ENCODE measurements around the gene OR2A5. TPM values are rescaled to one million over a fixed set of nuclear protein-coding genes. Genes with fewer than 3 reads are reported as not detected.
"Not testable (repeated sequence)": the region's sequence is repeated elsewhere in the genome, so short reads cannot be mapped to it uniquely, and the experiment has no call there.

OR2A5 gene
- total and polyA plus RNA-seq, 2 experiments from 2014 or later, result not detected

- Histone ChIP-seq H3K27me3 (replicated peaks; ENCODE audit: insufficient read depth) (0 out of 2 replicates have a peak, but pooled peaks cover 13% of the 10 kb centered on the region), H3K9ac (no peak overlapping the region), H3K4me3 (no peak overlapping the region), H3K9me3 (ENCODE audit: low read depth) (no peaks in the 10 kb centered on the region), H3K9me2 (ENCODE audit: insufficient read depth) (no peaks in the 10 kb centered on the region), H3K79me2 (ENCODE audit: insufficient read depth) (no peaks in the 10 kb centered on the region), H4K20me1 (ENCODE audit: insufficient read depth) (no peaks in the 10 kb centered on the region), H3K4me1 (ENCODE audit: insufficient read depth) (no peaks in the 10 kb centered on the region), H3K4me2 (ENCODE audit: unreplicated experiment) (no peak overlapping the region), H2AFZ (no peak overlapping the region), H3K27ac (no peak overlapping the region), H3F3A (ENCODE audit: insufficient read depth) (no peaks in the 10 kb centered on the region), H3K36me3 (ENCODE audit: low read depth) (no peaks in the 10 kb centered on the region)
- 66 to 76% methylated on average over 4 of the region's 4 CpGs for WGBS, 2 experiments (ENCODE audit: low coverage in 1 of 2, low lambda C conversion rate in 2 of 2, missing lambda C conversion rate in 2 of 2)
- in situ Hi-C loops (cut with MboI), result no loop called here
- TF ChIP-seq EZH2phosphoT487 (IDR thresholded peaks at IDR 0.05; ENCODE audit: insufficient read depth, low read depth) (no peak), EZH2 (IDR thresholded peaks at IDR 0.05; ENCODE audit: insufficient read depth, poor library complexity, severe bottlenecking) (no peak)
- DNase-seq, result no peak
These were observed 9.9 kb upstream of the OR2A5 start for GRCh38 chr7:144038887-144039286.

GRCh38 chr7:144049491-144049890 lies 743 bp downstream of the OR2A5 start:
- H3K9ac ChIP-seq, result no peak overlapping the region
- no peak overlapping the region for H2AFZ ChIP-seq
- no peaks in the 10 kb centered on the region for H3K4me1 ChIP-seq (ENCODE audit: insufficient read depth)
- no peak overlapping the region for H3K27ac ChIP-seq
- no peaks in the 10 kb centered on the region for H3F3A ChIP-seq (ENCODE audit: insufficient read depth)
- no peak overlapping the region for H3K4me2 ChIP-seq (ENCODE audit: unreplicated experiment)
- H3K9me3 ChIP-seq (ENCODE audit: low read depth), result no peaks in the 10 kb centered on the region
- in situ Hi-C loops (cut with MboI), result no loop called here
- H3K79me2 ChIP-seq (ENCODE audit: insufficient read depth), result no peaks in the 10 kb centered on the region
- WGBS, 2 experiments (ENCODE audit: low coverage in 1 of 2, low lambda C conversion rate in 2 of 2, missing lambda C conversion rate in 2 of 2), result 51 to 62% methylated on average over 2 of the region's 2 CpGs
- H3K36me3 ChIP-seq (ENCODE audit: low read depth), result no peaks in the 10 kb centered on the region
- no peaks in the 10 kb centered on the region for H3K9me2 ChIP-seq (ENCODE audit: insufficient read depth)
- no peak for TF ChIP-seq EZH2 (IDR thresholded peaks at IDR 0.05; ENCODE audit: insufficient read depth, poor library complexity, severe bottlenecking)
- TF ChIP-seq EZH2phosphoT487 (IDR thresholded peaks at IDR 0.05; ENCODE audit: insufficient read depth, low read depth), result no peak
- no peaks in the 10 kb centered on the region for H4K20me1 ChIP-seq (ENCODE audit: insufficient read depth)
- no peak for DNase-seq
- H3K4me3 ChIP-seq, result no peak overlapping the region
- peaks cover under 1% of the 10 kb centered on the region; the same call in 1 of the 2 replicates for H3K27me3 ChIP-seq (replicated peaks; ENCODE audit: insufficient read depth)

GRCh38 chr7:144050093-144050492 lies 1.3 kb downstream of the OR2A5 start:
- H3K4me3 ChIP-seq, result no peak overlapping the region
- no peaks in the 10 kb centered on the region for H4K20me1 ChIP-seq (ENCODE audit: insufficient read depth)

GRCh38 chr7:144050884-144051283 lies 2.1 kb downstream of the OR2A5 start:
- 49 to 58% methylated on average over 8 of the region's 8 CpGs for WGBS, 2 experiments (ENCODE audit: low coverage in 1 of 2, low lambda C conversion rate in 2 of 2, missing lambda C conversion rate in 2 of 2)
- H3K9me2 ChIP-seq (ENCODE audit: insufficient read depth); H3K27ac ChIP-seq; H3K9ac ChIP-seq; H3K79me2 ChIP-seq (ENCODE audit: insufficient read depth); H3K27me3 ChIP-seq (replicated peaks; ENCODE audit: insufficient read depth); DNase-seq; H4K20me1 ChIP-seq (ENCODE audit: insufficient read depth); H3K4me3 ChIP-seq; H3K9me3 ChIP-seq (ENCODE audit: low read depth); H3K4me1 ChIP-seq (ENCODE audit: insufficient read depth); in situ Hi-C loops (cut with MboI); H3K4me2 ChIP-seq (ENCODE audit: unreplicated experiment); H2AFZ ChIP-seq; H3K36me3 ChIP-seq (ENCODE audit: low read depth); H3F3A ChIP-seq (ENCODE audit: insufficient read depth): not testable (repeated sequence)

More at GRCh38 chr7:144050093-144050492, 1.3 kb downstream of the OR2A5 start:
- Histone ChIP-seq H3K4me1 (ENCODE audit: insufficient read depth) (no peaks in the 10 kb centered on the region), H3K4me2 (ENCODE audit: unreplicated experiment) (no peak overlapping the region), H3K27me3 (replicated peaks; ENCODE audit: insufficient read depth) (peaks cover 7% of the 10 kb centered on the region), H3K27ac (no peak overlapping the region), H3K9me2 (ENCODE audit: insufficient read depth) (no peaks in the 10 kb centered on the region), H3K9me3 (ENCODE audit: low read depth) (no peaks in the 10 kb centered on the region), H2AFZ (no peak overlapping the region), H3K9ac (no peak overlapping the region), H3K79me2 (ENCODE audit: insufficient read depth) (no peaks in the 10 kb centered on the region), H3K36me3 (ENCODE audit: low read depth) (no peaks in the 10 kb centered on the region), H3F3A (ENCODE audit: insufficient read depth) (no peaks in the 10 kb centered on the region)
- TF ChIP-seq EZH2phosphoT487 (IDR thresholded peaks at IDR 0.05; ENCODE audit: insufficient read depth, low read depth) (no peak), EZH2 (IDR thresholded peaks at IDR 0.05; ENCODE audit: insufficient read depth, poor library complexity, severe bottlenecking) (no peak)
- in situ Hi-C loops (cut with MboI), result no loop called here
- WGBS, 2 experiments (ENCODE audit: low coverage in 1 of 2, low lambda C conversion rate in 2 of 2, missing lambda C conversion rate in 2 of 2), result 32 to 40% methylated on average over 3 of the region's 3 CpGs
- DNase-seq, result peak; percentile 13

DNA sequence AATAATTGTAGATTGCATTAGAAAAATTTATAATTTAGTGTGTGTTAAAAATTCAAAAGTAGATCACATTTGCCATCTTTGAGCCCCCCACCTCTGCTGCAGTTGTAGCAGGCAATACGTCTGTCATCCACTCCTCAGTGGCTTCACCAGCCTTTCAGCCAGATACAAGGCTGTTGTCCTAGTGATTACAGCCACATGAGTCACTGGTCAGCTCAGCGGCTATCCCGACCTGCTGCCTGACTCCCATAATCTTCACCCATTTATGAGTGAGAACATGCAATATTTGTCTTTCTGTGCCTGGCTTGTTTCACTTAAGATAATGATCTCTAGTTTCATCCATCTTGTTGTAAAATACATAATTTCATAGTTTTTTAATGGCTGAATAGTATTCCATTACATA lies 9.2 kb downstream of the OR2A5 start:
- H3K79me2 ChIP-seq (ENCODE audit: insufficient read depth), result no peaks in the 10 kb centered on the region
- H3K9ac ChIP-seq, result no peak overlapping the region
- H4K20me1 ChIP-seq (ENCODE audit: insufficient read depth), result no peaks in the 10 kb centered on the region
- no peaks in the 10 kb centered on the region for H3K9me2 ChIP-seq (ENCODE audit: insufficient read depth)
- TF ChIP-seq EZH2phosphoT487 (IDR thresholded peaks at IDR 0.05; ENCODE audit: insufficient read depth, low read depth) (no peak), EZH2 (IDR thresholded peaks at IDR 0.05; ENCODE audit: insufficient read depth, poor library complexity, severe bottlenecking) (no peak)
- no peaks in the 10 kb centered on the region for H3F3A ChIP-seq (ENCODE audit: insufficient read depth)
- no peak overlapping the region for H3K4me2 ChIP-seq (ENCODE audit: unreplicated experiment)
- no peaks in the 10 kb centered on the region for H3K4me1 ChIP-seq (ENCODE audit: insufficient read depth)
- no peaks in the 10 kb centered on the region for H3K9me3 ChIP-seq (ENCODE audit: low read depth)
- H3K27ac ChIP-seq, result no peak overlapping the region
- H3K4me3 ChIP-seq, result no peak overlapping the region
- peak; percentile 29 for DNase-seq
- peaks cover 11% of the 10 kb centered on the region for H3K27me3 ChIP-seq (replicated peaks; ENCODE audit: insufficient read depth)
- H3K36me3 ChIP-seq (ENCODE audit: low read depth), result no peaks in the 10 kb centered on the region
- H2AFZ ChIP-seq, result no peak overlapping the region
- WGBS, 2 experiments (ENCODE audit: low coverage in 1 of 2, low lambda C conversion rate in 2 of 2, missing lambda C conversion rate in 2 of 2), result 55% methylated on average over 3 of the region's 3 CpGs
- in situ Hi-C loops (cut with MboI), result no loop called here
